Activated T-cell treated with anti-CD3 and anti-CD28 coated beads for 48 hours (primary cell): ENCODE data around the gene HDGFL1.

ENCODE experiments used
- DNase-seq: peaks from one replicate; pipeline ENCODE4 v3.0.0-alpha.2; 2020; ENCODE audit warnings: low read depth

Gene HDGFL1

DNA sequence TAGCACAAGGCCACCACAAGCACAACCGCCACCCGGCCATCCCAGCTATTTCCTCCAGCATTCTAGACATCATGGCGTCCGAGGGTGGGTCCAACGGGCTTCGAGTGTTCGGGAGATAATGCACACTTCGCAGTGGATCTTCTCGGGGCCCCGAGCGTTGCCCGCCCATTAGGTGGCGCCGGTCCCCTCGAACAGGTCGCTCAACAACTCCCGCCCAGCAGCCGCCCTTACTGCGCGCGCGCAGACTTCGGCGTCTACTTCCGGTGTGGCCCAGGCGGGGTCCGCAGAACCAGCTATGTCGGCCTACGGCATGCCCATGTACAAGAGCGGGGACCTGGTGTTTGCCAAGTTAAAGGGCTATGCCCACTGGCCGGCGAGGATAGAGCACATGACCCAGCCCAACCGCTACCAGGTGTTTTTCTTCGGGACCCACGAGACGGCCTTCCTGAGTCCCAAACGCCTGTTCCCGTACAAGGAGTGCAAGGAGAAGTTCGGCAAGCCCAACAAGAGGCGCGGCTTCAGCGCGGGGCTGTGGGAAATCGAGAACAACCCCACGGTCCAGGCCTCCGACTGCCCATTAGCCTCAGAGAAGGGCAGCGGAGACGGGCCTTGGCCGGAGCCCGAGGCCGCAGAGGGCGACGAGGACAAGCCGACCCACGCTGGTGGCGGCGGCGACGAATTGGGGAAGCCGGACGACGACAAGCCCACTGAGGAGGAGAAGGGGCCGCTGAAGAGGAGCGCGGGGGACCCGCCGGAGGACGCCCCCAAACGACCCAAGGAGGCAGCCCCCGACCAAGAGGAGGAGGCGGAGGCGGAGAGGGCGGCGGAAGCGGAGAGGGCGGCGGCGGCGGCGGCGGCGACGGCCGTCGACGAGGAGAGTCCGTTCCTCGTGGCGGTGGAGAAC lies at the start of gene HDGFL1:
Gene HDGFL1, plus strand, starts transcription at position 286 of the 904 bp plus-strand sequence. Its CDS starts 10 bp downstream, at position 296.
- no peak for DNase-seq

DNA sequence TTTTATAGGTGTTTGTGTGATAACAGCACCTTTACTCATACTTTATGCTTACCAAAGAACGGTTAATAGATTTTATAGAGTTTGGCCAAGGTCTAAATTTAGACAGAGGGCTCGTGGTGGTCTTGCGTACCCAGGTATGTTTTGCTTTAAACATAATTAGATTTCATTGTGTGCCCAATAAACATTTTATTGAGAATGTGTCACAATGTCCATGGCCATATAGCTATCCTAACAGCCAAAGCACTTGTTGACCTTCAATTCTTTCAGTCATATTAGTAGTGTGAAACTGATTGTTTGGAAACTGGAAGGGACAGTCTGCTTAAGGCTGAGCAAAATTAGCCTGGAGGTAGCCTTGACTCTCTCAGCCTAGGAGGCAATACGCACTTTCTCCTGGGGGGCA lies 48.3 kb upstream of the HDGFL1 start:
- DNase-seq = no peak

DNA sequence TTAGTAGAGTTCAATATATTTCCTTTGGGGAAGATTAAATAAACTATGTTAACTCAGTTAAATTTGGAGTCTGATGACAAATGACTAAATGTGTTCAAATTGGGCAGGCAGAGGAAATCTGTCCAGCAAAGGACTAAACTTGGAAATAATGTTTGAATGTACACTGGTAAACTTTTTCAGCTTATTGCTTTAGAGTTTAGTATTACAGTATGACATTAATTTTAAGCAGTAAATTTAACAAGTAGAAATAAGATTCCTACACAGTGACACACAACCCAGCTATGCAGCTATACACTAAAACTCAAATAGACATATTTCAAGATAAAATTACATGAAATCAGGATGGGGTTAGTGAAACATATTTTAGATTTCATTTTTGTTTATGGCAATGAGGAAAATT lies 42.6 kb upstream of the HDGFL1 start:
- DNase-seq = no peak

DNA sequence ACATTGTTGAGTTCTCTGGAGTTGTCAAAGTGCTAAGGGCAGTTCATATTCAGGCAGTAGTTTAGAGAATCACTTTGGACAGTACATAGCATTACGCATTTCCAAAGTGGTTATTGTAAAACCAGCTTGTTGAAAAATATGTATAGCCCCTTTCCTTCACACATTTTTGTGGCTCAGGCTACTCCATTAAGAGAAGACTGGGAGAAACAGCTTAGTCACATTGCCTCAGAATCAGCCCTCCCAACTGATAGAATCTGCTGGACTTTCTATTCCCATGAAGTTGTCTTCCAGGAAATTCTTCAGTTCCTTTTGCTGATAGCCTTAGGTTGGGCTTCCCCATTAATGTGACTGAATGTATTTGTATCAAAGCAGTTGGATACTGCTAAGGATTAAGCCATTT lies 39.5 kb upstream of the HDGFL1 start:
- no peak for DNase-seq

DNA sequence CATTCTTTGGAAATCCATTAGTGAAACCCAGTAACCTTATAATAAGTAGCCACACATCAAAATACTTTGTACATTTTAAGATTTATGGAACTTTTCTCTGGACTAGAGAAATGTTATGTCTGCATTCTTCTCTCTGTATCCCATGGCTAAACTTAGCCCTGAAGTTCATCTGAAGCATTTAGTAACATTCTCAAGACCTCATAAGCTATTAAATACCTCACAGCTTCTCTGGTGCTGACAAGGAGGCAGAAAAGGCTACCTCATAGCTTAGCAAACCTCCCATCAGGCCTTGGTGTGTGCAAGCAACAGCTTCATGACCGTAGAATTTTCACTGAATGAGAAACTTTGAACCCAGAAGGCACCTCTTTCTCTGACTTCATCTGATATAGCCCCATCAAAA lies 38.9 kb upstream of the HDGFL1 start:
- DNase-seq = no peak

DNA sequence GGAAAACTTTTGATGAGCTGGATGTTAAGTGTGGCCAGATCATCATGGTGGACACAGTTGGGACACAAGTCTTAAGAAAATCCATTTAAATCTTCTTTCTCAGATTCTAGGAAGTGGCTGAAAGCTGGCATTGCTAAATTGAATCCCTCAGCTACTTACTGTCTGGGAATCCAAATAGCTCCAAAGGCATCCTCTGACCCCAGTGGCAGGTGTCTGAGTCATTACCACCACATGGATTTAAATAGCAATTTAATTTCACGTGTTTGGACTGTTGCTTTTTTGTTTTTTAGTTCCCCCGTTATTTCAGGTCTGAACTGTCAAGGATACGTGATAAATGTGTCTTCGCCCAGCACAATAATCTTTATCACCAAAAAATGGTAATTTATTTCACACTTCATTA lies 33.2 kb upstream of the HDGFL1 start:
- no peak for DNase-seq

DNA sequence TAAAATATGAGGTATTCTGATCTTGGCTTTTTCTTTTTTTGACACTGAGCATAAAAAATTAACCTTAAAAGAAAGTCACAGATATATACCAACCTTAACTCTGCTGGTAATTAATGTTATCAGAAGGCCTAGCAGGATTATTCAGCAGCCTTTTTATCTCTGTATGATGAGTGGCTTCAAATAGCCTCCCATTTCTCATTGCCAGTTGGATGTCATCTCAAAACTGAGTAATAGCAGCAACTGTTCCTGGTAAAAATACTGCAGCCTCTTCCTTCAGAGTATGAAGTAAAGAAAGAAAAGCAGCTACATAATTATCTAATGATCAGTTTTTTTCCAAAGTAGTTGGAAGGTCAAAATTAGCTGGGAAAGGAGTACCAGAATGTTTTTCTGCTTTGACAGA lies 24.9 kb upstream of the HDGFL1 start:
- no peak for DNase-seq

DNA sequence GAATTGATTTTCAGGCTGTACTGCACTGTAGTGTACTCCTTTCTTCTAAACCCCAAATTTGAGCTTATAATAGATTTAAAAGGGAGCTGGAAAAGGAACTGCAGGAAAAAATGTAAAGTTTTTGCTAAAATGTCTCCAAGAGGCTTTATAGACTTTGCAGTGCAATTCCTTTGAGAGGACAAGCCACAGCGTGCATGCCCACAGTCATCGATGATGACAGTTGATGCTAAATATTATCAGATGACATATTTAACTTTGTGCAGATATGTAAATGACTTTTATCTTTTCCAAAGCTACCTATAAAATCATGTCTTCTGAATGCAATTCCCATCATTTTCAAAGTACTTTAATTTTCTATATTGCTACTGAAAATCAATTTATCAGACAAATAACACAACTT lies 24.3 kb upstream of the HDGFL1 start:
- no peak for DNase-seq

DNA sequence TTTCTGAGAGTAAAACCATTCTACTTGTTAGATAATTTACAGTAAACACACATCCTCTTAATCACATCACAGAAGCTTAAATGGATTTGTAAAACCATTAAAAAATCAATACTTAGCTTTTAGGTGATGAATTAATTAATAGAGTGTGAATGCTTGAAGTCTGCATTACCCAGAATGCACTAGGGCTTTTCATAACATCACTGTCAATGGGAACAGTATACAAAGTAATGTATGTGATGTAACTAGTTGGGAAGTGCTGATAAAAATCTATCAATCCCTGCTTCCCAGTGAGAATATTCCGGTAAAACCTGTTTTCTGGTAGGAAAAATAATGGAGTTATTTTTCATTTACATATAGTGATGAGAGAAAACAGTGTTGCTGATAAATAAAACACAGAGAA lies 23.1 kb upstream of the HDGFL1 start:
- no peak for DNase-seq

DNA sequence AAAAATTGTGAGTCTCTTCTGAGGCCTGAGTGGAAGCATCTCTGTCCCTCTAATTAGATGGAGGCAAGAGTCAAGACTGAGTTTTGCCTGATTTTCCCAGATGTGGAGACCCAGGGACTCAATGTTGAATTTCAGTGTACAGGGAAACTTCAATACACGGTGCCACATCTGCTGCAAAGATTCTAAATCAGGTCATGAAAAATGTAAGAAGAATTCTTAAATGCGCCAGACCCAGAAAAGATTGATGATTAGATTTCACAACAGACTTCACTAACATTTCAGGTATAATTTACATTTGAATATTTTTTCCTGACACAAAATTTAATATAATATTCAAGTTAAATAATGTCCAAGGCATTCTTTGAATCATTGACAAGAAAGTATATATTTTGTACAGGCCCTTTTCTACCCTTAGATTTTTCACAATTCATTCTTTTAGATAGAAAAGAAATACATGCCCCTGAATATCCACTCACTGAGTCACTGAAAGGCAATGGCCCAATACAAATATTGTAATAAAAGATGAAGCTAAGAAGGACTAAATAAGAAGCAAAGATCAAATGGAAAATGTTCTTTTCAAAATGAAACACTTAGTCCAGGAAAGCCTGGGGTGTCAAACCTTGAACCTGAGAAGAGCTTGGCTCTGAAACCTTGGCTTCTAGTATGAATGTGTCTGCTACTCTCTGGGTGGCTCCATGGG lies 18.2 kb upstream of the HDGFL1 start:
- DNase-seq = no peak

DNA sequence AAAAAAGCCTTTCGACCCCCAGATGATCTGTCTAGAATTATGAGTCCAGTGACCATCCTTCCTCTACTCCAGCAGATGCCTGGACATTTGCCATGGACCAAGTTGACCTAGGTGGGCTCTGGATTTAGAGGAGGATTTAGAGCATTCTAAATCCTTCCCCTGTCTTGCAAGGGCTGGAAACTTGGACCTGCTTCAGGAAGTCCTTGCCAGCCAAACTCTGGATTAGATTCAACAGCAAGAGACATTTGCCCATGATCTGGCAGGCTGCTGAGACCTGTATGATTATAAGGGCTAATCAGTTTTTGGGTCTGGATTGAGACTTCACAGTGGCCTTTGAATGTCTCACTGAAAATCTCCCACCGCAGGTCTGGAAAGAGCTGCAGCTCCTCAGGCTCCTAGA lies 13.1 kb upstream of the HDGFL1 start:
- no peak for DNase-seq

DNA sequence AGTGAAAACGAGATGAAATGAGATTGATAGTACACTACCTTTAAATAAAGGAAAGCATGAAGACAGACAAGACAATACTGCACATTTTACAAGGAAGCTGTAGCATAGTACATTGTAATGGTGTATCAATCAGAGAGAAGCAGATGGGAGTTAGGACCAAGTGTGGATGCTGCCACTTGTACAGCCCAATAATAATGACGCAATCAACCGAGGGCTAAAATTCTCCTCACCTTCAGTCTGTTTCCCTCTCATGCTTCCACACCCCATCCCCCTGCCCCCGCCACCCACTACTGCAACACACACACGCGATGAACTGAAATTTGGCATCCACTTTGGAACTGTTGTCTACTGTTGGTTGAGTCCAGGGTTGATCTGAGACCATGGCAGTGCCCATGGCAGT lies 12.4 kb upstream of the HDGFL1 start:
- DNase-seq = no peak

DNA sequence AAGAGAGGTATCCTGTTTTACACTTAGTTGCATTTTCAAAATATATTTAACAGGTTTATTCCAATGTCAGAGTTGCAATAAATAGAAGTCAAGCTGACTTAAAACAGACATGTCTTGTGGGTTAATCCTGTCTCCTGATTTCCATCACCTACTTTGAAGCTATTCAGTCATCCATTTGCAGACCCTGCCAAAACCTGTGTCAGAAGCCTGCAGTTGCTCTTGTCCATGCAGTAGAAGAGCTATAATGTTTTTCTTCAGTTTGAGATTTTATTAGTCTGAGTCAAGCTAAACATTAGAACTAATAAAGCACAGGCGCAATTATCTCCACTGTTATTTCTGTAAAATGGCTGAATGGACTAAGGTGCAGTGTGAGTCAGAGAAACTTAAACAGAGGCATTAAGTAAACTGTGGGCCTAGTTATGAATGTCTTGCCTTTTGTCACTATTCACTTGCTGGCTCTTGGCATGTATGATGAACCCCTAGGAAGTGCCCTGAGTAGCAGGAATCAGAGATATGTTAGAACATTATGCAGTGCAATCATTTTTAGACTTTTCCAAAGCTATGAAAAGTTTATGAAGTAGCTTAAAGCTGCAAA lies 11.0 kb upstream of the HDGFL1 start:
- DNase-seq = no peak

DNA sequence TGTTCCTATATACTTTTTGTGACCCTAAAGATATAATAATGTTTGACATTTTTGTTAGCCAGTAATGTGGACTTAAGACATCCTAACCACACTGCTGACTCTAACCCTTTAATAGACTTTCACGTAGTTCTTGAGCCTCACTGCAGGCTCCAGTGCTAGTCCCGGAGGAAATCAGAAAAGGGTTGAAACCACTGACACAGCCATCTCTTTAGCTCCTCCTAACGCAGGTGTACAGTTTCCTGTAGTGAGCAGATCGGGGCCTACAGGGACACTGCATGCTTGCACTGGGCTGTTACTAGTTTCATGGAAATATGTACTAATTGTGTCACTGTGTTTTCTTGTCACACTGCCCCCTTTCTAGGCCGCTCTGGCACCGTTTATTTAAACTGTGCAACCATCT lies 512 bp upstream of the HDGFL1 start:
- no peak for DNase-seq

DNA sequence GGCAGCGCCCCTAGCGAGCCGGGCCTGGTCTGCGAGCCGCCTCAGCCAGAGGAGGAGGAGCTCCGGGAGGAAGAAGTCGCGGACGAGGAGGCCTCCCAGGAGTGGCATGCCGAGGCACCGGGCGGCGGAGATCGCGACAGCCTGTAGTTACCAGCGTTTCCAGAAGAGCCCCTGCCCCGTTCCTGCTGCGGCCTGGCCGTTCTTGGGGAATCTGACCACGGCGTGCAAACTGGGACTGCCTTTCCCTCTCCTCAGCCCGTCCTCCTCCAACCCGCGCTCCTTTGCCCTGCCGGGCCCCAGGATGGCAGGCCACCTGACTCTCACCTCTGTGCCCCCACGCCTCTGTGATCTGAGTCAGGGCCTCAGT lies 802 bp downstream of the HDGFL1 start:
- DNase-seq = no peak

DNA sequence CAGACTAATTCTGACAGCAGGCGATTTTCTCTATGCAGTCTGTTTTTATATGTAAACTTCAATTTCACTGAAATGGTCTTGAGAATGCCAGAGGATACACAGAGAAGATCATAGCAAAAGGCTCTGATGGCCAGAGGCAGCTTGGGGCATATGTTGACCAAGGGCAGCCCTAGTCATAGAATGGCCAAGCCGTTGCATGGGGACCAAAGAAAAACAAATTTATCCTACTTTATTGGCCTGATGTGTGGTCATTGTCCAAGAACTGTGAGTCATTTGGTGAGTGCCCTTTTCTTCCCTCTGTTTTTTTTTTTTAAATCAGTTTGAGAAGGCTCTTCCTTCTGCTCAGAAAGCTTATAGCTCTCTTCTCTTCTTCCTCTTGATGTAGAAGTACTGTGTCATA lies 5.8 kb downstream of the HDGFL1 start:
- no peak for DNase-seq

DNA sequence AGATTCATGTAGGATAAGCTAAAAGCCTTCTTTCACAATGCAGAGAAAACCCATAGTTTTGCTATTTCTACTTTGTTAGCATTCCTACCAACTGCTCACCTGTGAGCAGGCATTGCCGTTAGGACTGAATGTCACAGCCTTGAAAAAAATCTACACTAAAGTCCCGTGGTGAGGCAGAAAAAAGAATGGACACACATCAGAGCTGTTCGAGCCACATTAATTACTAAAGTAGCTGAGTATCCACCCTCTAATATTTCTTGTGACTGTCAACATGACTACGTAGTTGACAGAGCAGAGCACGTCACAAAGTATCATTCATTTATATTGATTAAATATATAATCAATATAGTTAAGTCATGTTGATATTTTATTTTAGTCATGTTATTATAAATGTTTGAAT lies 10.1 kb downstream of the HDGFL1 start:
- DNase-seq = no peak

DNA sequence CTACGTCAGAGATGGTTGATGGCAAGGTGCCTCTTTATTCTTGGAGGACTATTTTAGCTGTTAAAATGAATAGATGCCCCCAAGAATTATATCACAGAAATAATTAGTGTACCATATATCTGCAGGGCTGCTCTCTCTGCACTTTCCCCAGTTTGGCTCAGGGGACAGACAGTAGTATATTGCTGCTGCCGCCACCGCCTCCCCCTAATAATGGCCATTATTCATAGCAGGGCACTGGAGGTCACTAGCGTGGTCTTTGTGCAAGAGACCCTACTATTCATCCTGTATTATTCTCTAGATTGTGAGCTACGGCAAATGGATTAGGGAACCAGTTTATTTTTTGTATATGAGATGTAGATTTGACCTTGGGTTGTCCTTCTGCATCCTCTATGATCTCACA lies 11.0 kb downstream of the HDGFL1 start:
- no peak for DNase-seq

DNA sequence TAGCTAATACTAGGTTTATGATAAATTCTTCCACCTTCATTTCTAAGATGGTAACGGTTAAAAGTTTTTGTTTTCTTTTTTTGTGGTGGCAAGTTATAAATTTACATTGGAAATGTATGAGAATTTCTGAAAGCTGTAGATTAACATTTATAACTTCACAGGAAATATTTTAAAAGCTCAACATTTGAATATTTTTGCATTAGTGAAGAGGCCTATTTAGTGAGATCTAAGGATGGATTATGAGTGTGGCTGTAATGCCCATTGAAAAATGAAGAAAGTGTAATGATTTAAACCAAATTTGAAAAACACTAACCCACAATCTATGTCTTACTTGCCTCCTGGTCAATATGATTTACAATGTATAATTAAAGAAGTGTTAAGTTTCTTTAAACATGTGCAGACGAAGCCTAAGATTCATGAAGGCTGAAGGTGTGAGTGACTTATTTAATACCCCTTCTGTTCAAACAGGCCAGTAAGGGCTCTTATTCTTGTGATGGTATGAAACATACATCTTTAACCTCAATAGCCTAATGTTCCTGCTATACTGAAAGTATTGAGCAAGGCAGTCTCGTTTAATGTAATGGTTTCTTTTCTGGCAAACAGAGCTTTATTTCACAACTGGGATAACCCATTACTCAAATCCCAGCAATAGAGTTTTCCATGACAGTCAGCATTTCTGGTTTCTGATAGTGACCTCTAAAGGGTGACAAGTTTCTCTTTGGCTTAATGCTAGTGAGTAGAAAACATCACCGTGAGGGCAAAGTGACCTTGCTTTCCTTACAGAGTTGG lies 13.2 kb downstream of the HDGFL1 start:
- DNase-seq = no peak

DNA sequence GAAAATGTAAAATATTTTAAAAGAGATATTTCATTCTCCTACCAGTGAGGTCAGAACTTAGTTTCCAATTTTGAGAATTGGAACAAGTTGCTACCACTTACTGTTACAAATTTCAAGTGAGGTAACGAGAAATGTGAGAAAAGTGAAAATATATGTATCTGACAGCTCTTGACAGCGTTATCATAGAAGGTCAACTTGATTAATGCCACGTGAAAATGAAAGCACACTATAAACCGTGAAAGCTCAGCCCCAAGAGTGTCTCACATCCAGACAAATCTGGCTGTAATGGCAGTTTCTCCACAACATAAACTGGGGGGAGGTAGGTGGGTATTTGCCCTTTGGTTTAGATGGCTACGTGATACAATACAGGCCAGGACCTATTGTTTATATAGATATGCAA lies 13.9 kb downstream of the HDGFL1 start:
- DNase-seq = no peak

DNA sequence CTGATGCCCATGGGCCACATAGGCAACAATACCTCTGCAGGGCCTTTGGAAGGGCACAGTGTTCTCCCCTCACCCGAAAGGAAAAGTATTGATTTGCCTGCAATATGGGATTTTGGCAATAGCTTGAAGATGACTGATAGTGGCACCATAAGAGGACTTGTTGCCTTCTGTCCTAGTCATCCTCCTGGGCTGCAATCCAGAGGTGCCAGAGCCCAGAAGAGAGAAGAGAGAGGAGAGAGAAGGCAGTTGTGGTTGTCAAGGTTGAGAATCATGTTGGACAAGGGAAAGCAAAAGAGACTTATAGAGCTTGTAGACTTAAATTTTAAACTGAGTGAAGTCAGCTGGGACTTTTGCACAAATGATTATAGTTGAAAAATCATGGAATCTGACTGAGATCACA lies 14.6 kb downstream of the HDGFL1 start:
- DNase-seq = no peak

DNA sequence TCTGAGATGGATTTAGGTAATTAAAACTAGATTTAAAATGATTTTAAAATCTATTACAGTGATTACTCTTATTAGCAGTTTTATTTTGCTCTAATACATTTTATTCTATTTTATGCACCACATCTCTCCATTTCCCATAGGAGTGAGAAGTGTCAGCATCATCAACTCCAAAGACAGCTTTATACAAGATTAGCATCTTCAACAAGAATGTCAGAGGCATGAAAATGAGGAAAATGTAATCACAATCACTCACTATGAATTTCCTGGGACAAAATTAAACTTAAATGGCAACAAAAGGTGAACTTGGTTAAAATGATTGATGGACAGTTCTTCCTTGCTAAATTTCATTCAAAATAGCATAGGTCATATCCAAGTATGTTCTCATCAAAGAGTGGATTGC lies 19.8 kb downstream of the HDGFL1 start:
- no peak for DNase-seq

DNA sequence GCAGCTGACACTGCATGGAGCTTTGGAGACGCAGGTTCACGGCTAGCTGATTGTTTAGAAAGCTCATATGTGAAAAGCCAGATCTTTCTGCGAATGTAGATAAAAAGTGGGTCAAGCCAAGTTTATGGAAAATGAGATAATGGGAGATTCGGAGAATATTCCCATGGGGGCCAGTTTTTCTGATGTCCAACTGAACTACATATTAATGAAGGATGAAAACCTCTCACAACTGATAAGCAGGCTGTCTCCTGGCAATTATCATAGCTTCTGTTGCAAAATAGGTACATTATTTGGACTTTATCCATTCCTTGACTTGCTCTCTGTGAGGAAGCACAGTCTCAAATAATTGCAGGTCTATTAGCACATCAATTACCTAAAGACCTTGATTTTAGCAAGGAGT lies 21.1 kb downstream of the HDGFL1 start:
- no peak for DNase-seq
